HG03575 (cell line): ENCODE results near the gene TRMT10C.
"Not testable (repeated sequence)": the region's sequence is repeated elsewhere in the genome, so short reads cannot be mapped to it uniquely, and the experiment has no call there.

Experiments
- ATAC-seq: cut with Tn5 transposase; IDR thresholded peaks from one replicate; pipeline ENCODE4 v1.9.1; 2021; ENCODE audit not compliant: unreplicated experiment, insufficient number of reproducible peaks, low FRiP score; ENCODE audit errors: extremely low read depth

Gene TRMT10C

GRCh38 chr3:101613014-101613413 lies 51.3 kb downstream of the TRMT10C start:
- not testable (repeated sequence) for ATAC-seq

GRCh38 chr3:101615525-101615924 lies 53.9 kb downstream of the TRMT10C start:
- ATAC-seq: no peak
